GM18502 (cell line): ENCODE data around the gene NR1H3.
"Not testable (repeated sequence)": the region's sequence is repeated elsewhere in the genome, so short reads cannot be mapped to it uniquely, and the experiment has no call there.

ENCODE experiments used
- ATAC-seq: cut with Tn5 transposase; IDR thresholded peaks from one replicate; pipeline ENCODE4 v1.9.1; 2021; ENCODE audit warnings: mild to moderate bottlenecking; ENCODE audit not compliant: unreplicated experiment, poor library complexity

Gene NR1H3

DNA sequence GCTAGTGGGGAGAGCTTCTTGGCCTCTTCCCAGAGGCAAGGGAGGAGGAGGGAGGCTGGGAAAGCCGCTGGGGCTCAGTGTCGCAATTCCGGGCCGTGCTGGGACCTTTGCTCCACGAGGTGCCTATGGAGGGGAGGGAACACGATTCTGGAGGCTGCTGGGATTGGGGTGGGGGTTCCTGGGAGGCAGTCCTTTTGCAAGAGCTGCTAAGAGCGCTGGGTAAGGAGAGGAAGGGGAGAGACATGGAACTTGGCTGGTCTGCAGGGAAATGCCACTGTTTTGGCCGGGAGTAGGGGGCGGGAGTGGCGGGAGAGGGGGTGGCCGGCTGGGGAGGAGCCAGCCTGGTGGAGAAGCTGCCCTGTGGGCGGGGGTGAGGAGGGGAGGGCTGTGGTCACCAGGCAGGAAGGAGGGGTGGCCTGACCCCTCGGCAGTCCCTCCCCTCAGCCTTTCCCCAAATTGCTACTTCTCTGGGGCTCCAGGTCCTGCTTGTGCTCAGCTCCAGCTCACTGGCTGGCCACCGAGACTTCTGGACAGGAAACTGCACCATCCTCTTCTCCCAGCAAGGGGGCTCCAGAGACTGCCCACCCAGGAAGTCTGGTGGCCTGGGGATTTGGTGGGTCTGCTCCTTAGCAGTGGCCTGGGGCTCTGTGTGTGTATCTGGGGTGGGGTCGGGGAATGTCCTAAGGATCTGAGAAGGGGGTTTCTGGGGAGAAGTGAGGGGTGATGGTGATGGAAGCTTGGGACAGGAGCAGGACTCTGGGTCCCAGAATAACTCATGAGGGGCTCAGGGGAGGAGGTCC lies at the start of gene NR1H3:
NR1H3 (plus strand) TSS at position 480 of the 800 bp plus-strand sequence. CDS start 1,221 bp downstream, outside the sequence.
- no peak for ATAC-seq

DNA sequence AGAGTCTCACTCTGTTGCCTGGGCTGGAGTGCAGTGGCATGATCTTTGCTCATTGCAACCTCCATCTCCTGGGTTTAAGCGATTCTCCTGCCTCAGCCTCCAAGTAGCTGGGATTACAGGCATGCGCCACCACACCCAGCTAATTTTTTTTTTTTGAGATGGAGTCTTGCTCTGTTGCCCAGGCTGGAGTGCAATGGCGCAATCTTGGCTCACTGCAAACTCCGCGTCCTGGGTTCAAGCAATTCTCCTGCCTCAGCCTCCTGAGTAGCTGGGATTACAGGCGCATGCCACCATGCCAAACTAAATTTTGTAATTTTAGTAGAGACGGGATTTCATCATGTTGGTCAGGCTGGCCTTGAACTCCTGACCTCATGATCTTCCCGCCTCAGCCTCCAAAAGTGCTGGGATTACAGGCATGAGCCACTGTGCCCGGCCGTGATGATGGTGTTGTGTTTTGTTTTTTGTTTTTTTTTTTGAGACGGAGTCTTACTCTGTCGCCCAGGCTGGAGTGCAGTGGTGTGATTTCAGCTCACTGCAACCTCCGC lies 49.7 kb upstream of the NR1H3 start:
- ATAC-seq = not testable (repeated sequence)

DNA sequence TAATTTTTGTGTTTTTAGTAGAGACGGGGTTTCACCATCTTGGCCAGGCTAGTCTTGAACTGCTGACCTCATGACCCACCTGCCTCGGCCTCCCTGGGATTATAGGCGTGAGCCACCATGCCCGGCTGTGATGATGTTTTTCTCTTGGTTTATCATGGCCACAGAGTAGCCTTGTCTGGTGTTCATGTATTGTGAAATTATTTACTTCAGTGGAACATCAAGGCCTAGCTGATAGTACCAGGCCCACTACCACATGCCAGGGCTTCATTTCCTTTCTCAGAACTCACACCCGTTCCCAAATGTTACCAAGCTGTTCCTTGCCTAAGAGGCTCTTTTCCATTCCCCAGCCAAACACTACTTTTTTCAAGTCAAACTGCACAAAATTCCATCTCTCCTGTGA lies 49.2 kb upstream of the NR1H3 start:
- no peak for ATAC-seq

DNA sequence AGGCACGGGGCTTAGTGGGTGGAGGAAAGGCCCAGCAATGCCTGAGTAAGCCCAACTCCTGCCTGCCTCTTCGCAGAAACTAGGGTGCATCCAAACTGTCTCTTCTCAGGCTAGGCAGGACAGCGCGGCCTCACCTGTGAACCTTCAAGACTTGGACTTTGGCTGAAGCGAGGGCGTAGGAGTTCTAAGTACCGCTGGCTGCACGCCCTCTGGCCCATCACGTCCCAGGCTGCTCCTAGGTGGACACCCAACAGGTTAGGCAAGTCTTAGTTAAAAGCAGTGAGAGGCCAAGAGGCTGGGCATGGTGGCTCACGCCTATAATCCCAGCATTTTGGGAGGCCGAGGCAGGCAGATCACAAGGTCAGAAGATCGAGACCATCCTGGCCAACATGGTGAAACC lies 44.9 kb upstream of the NR1H3 start:
- ATAC-seq = no peak

DNA sequence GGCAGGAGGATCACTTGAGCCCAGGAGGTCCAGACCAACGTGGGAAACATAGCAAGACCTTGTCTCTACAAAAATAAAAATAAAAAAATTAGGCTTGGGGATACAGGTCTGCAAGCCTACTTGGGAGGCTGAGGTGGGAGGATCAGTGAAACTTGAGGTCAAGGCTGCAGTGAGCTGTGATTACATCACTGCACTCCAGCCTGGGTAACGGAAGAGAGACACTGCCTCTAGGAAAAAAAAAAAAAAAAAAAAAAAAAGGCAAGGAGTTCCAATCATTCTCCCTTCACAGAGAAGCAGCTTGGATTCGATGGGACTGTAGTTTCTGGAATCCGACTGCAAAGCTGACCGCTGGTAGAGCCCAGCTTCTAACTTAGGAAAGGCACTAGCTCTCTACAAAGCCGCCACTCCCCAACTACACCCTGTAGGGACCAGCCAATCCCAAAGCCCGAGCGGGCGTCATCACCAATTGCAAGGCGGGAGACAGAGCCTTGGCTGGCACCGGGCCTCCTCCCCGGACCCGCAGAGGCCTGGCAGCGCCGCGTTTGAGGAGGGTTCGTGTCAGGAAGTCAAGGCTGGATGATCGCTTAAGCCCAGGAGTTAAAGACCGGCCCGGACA lies 43.7 kb upstream of the NR1H3 start:
- ATAC-seq = peak; percentile 68

DNA sequence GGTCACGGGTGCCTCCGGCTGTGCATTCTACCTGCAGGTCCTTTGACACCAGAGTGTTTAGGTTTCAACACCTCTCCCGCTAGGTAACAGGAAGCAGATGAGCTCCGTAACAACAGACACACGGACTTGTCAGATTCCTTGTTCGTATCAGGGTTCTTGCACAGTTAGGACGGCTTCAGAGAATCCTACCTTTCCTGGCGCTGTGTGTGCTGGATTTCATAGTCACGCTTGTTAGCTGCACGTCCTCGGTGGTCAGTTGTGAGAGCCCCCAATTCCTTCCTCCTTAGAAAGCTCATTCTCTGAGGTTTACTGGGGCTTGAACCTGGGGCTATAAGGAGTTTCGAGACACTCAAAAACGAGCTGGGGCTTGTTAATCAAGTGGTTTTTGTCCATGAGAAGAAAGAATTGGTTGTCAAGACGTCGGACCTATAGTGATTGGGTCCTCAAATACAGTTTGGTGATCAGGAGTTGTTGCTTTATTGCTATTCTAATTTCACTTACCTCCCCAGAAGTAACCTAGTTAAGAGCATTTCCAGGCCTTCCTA lies 42.4 kb upstream of the NR1H3 start:
- no peak for ATAC-seq

DNA sequence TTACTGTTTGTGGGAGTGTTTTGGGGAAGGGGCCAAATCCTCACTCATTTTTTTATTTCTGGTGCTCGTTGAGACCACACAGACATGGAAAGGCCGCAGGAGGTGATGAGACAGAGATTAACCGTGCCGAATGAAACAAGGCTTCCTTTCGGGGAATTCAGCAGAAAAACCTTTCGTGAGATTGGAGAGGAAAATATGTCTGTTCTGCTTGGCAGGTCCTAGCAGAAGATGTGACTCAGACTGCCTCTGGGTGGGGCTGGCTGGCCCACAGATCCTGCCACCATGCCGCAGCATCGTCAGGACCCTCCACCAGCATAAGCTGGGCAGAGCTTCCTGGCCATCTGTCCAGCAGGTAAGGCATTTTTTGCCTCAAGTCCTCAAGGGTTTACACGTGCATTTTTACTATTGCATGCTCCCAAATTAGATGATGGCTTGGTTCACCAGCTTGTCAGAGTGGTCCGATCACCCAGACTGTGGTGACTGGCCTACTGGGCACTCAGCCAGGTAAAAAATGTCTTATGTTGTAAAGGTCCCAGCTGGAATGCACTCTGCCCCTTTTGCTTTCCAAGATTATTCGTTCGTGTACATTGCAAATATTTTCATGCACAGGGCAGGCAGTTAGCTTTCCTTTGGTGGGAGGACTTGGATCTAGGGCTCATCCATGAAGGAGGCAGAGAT lies 41.5 kb upstream of the NR1H3 start:
- ATAC-seq = peak; percentile 43

DNA sequence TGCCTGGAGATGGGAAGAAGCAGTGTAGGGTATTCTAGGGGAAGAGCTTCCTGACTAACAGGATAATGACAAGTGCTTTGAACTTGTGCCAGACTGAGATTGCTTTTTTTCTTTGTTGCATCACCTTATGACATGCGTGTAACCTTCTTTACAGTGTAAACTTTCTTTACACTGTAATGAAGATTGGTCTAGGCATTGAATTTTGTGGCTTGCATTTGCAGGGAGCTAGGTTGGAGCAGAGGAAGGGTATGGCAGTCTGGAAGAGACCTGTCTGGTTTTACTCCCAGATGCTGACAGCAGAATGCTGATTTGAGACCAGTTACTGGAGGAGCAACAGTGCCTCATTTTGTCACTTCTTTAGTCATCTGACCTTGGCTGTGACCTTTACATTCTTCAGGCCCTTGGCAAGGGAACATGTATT lies 37.4 kb upstream of the NR1H3 start:
- ATAC-seq = no peak

DNA sequence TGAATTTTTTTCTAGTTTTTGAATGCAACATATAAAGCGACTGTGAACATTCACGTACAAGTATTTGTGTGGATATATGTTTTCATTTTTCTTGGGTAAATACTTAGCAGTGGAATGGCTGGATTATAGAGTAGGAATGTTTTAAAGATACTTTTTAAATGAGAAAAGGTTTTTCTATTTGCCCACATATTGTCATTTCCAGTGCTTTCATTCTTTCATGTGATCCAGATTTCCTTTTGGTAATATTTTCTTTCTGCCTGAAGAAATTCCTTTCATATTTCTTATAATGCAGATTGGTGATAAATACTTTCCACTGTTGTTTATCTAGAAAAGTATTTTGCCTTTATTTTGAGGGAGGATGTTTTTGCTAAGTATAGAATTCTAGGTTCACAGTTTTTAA lies 35.1 kb upstream of the NR1H3 start:
- no peak for ATAC-seq

DNA sequence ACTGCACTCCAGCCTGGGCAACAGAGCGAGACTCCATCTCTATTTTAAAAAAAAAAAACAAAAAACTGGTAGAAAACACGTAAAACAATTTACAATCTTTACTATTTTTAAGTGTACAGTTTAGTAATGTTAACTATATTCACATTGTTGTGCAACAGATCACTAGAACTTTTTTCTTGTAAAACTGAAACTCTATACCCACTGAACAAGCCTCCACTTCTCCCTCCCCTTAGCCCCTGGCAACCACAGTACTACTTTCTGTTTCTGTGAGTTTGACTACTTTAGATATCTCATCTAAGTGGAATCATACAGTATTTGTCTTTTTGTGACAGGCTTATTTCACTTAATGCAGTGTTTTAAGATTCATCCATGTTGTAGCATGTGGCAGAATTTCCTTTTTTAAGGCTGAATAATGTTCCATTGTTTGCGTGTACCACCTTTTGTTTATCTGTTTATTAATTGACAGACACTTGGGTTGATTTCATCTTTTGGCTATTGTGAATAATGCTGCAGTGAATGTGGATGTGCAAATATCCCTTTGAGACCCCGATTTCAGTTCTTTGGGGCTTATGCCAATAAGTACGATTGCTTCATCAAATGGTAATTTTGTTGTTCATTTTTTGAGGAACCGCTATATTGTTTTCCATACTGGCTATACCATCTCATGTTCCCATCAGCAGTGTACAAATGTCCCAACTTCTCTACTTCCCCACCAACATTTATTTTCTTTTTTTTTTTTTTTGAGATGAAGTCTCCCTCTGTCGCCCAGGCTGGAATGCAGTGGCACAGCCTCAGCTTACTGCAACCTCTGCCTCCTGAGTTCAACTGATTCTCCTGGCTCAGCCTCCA lies 32.0 kb upstream of the NR1H3 start:
- ATAC-seq = peak; percentile 82

DNA sequence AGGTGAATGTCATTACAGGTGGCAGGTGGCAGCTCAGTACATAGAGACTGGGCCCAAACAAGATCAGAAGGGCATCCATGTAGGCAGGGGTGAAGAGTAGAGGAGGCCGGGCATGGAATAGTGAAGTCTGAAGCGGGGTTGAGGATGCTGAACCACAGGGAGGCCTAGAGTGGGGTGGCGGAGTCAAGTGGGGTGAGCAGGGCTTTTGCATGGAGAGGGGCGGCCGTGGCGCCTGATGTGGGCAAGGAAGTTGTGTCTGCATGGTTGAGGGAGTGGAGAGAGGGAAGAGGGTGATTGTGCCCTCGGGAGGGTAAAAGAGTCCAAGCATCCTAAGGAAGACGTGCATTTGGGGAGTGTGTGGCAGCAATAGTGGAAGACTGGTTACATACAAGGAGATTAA lies 28.6 kb upstream of the NR1H3 start:
- no peak for ATAC-seq

DNA sequence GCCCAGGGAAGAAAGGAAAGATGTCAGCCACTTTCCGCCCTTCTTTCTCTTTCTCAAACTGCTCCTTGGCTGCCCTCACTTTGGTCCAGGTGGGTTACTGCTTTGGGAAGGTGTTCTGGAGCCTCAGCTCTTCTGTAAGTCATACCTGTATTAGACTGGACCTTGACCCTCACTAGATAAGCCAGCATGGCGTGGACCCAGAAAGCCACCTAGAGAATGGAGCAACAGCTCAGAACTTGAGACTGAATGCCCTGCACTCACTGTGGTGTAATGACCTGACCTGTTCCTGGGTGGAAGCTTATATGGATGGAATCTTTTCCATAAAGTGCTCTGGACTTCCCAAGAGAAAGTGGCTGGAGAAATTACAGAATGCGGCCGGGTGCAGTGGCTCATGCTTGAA lies 24.7 kb upstream of the NR1H3 start:
- no peak for ATAC-seq

DNA sequence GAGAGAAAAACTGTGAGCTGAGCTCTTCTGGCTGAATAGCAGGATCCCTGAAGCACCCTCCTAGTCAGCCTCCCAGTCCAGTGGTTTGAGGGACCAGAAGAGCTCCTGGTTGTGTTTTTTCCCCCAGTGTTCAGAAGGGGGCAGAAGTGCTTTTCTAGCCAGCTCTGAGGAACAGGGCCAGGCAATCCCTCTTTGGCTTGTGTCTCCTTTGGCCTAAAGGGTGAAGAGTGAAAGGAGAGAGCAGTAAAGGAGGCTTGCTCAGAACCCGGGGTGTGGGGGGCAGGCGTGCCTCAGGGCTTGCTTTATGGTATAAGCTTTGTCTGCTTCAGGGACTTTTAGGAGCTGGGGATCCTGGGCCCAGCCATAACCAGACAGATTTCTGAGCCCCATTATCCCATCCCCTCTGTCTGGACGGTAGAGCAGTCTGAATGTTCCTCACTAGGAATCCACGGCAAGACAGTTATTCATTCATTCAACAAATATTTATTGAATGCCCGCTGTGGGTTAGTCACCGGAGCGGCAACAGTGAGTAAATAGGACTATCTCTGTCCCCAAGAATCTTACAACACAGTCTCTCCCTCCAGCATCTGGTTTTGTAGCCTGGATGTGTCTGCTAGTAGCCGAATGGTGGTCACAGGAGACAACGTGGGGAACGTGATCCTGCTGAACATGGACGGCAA lies 23.7 kb upstream of the NR1H3 start:
- no peak for ATAC-seq

DNA sequence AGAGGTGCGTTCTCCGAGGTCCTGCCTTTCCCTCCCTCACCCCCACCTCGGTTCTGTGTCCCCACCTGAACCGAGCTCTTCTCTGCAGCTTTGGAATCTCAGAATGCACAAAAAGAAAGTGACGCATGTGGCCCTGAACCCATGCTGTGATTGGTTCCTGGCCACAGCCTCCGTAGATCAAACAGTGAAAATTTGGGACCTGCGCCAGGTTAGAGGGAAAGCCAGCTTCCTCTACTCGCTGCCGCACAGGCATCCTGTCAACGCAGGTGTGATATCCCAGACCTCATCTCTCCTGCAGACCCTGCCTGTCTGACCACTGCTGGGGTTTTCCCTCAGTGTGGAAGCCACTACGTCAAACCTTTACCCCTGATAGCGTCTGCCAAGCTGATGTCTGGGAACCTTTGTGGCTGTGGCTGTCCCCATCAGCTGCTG lies 23.1 kb upstream of the NR1H3 start:
- ATAC-seq = no peak

DNA sequence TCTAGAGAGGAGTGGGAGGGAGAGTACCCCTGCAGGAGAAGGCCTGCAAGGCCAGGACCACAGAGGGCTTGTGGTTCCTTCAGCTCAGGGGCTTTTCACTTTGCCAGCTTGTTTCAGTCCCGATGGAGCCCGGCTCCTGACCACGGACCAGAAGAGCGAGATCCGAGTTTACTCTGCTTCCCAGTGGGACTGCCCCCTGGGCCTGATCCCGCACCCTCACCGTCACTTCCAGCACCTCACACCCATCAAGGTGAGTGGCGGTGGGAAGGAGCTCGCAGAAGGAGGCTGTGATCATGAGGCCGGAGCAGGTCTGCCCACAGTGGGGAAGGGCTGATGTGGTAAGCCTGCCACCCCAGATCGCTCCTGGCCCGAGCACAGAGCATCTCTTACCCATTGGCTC lies 22.6 kb upstream of the NR1H3 start:
- ATAC-seq = no peak

DNA sequence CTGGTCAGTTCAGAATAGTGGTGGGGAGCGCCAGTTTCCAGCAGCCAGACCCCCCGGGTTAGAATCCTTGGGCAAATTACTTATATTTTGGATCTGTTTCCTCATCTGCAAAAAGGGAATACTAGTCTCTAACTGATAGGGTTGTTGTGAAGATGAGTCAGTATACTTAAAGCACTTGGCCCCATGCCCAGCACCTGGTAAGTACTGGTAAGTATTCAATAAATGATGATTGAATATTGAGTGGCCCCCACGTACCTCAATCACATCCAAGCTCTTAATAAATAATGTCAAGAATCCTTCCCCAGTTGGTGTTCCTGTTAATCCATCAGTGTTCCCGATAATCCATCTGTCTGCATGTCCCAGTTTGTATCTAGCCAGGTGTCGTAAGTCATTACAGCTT lies 21.3 kb upstream of the NR1H3 start:
- no peak for ATAC-seq

DNA sequence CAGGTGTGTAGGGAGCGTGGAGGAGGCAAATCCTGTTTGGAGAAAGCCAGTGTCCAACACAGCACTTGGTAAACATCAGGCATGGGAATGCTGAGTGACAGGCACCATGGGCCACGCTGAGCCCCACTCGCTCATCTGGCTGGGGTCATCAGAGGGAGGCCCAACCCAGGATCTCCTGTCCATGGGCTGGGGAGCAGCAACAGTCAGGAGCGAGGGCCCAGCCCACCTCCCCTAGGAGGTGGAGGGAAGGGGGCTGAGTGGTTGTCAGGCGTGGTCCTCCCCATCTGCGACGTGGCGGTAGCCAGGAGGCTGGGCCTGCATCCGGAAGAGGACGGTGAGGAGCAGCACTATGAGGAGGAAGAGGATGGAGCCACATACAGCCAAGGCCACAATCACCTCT lies 17.9 kb upstream of the NR1H3 start:
- no peak for ATAC-seq

DNA sequence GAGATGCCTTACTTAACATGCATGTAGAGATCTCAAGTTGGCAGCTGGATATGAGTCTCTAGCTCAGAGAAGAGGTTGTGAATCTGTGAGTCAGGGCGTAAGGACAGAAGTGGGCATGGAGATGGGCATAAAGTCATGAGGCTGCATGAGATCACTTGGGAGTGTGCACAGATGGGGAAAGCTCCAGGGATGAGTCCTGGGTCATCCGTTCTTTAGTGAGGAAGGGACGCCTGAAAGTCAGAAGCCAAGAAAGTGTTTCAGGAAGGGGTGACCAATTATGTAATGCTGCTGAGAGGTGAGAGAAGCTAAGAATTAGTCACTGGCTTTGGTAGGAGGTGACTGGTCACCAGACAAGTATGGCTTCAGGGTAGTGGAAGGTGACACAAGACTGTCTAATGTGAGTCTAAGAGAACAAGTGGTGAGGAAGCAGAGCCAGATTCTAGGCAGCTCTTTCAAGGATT lies 15.9 kb upstream of the NR1H3 start:
- no peak for ATAC-seq

DNA sequence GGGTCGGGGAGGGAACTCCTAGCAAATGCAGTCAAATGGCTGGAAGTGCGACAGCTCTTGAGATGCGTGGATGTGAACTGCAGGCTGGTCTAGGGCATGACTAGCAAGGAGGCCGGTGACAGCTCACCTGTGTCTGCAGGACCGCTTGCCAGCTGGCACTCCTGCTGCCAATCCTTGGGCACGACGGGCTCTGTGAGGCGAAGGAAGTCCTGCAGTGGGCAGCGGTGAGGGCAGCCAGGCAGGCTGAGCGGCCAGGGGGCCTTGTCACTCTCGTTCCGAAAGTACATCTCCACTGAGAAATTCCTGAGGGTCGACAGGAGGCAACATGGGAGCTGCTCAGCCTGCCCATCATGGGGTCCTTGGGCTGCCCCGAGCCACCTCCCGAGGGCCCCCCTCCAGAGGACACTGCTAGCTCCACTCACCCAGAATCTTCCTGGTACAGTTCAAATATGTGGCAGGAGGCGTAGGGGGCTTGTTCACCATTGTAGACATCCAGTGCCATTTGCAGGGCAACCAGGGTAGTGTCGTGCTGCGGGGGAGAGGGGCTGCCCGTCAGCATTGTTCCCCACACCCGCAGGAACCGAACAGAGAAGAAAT lies 15.1 kb upstream of the NR1H3 start:
- no peak for ATAC-seq
